H9 (cell line): ENCODE measurements around the gene EPHA3. TPM values are rescaled to one million over a fixed set of nuclear protein-coding genes. Genes with fewer than 3 reads are reported as not detected.

Experiments used
- DNase-seq: peaks from one replicate; pipeline ENCODE4 v3.0.0-alpha.2; 2017
- H2AFZ ChIP-seq: one replicate; pipeline ENCODE4 v1.6.1; 2013; ENCODE audit warnings: mild to moderate bottlenecking, low read length, control low read depth, moderate library complexity
- H2AK5ac ChIP-seq: 2 replicates; pipeline ENCODE4 v1.6.1; 2013; ENCODE audit warnings: low read length, control low read depth, mixed read lengths; ENCODE audit not compliant: insufficient read length
- H2BK120ac ChIP-seq: one replicate; pipeline ENCODE4 v1.6.1; 2013; ENCODE audit warnings: low read depth, mild to moderate bottlenecking, low read length, control low read depth, inconsistent platforms; ENCODE audit not compliant: poor library complexity, severe bottlenecking
- H2BK12ac ChIP-seq: 2 replicates; pipeline ENCODE4 v1.6.1; 2013; ENCODE audit warnings: low read length, control low read depth, mixed read lengths, low read depth; ENCODE audit not compliant: insufficient read length
- H2BK15ac ChIP-seq: 2 replicates; pipeline ENCODE4 v1.6.1; 2013; ENCODE audit warnings: low read depth, low read length, control low read depth
- H2BK20ac ChIP-seq: one replicate; pipeline ENCODE4 v1.6.1; 2013; ENCODE audit warnings: low read depth, mild to moderate bottlenecking, low read length, control low read depth, inconsistent platforms; ENCODE audit not compliant: poor library complexity, severe bottlenecking
- H2BK5ac ChIP-seq: 2 replicates; pipeline ENCODE4 v1.6.1; 2013; ENCODE audit warnings: low read length, control low read depth, mixed read lengths; ENCODE audit not compliant: insufficient read length
- H3K14ac ChIP-seq: 2 replicates; pipeline ENCODE4 v1.6.1; 2013; ENCODE audit warnings: low read length, control low read depth; ENCODE audit not compliant: insufficient read depth
- H3K18ac ChIP-seq: 2 replicates; pipeline ENCODE4 v1.6.1; 2013; ENCODE audit warnings: low read depth, mild to moderate bottlenecking, mixed read lengths, low read length, control low read depth; ENCODE audit not compliant: insufficient read length
- H3K23ac ChIP-seq: 2 replicates; pipeline ENCODE4 v1.6.1; 2013; ENCODE audit warnings: low read length, control low read depth, mixed read lengths, low read depth; ENCODE audit not compliant: insufficient read length
- H3K23me2 ChIP-seq: 2 replicates; pipeline ENCODE4 v1.6.1; 2013; ENCODE audit warnings: low read depth, mild to moderate bottlenecking, mixed read lengths, low read length, control low read depth; ENCODE audit not compliant: insufficient read length, poor library complexity, severe bottlenecking
- H3K27ac ChIP-seq: 2 replicates; pipeline ENCODE4 v1.5.1; 2013; ENCODE audit warnings: low read length, control low read depth, mixed read lengths, low read depth; ENCODE audit not compliant: insufficient read length
- H3K27me3 ChIP-seq: 2 replicates; pipeline ENCODE4 v1.6.1; 2013; ENCODE audit warnings: low read length, control low read depth, inconsistent platforms; ENCODE audit not compliant: insufficient read depth
- H3K4ac ChIP-seq: 2 replicates; pipeline ENCODE4 v1.6.1; 2013; ENCODE audit warnings: low read depth, mild to moderate bottlenecking, control low read depth, inconsistent platforms, low read length, moderate library complexity
- H3K4me1 ChIP-seq: 2 replicates; pipeline ENCODE4 v1.6.1; 2013; ENCODE audit warnings: low read length, control low read depth, inconsistent platforms; ENCODE audit not compliant: insufficient read depth
- H3K4me2 ChIP-seq: 2 replicates; pipeline ENCODE4 v1.6.1; 2013; ENCODE audit warnings: low read length, control low read depth, mixed read lengths; ENCODE audit not compliant: insufficient read length, insufficient read depth
- H3K56ac ChIP-seq: 2 replicates; pipeline ENCODE4 v1.6.1; 2013; ENCODE audit warnings: low read depth, mild to moderate bottlenecking, mixed read lengths, low read length, control low read depth; ENCODE audit not compliant: insufficient read length
- H3K79me1 ChIP-seq: 2 replicates; pipeline ENCODE4 v1.6.1; 2013; ENCODE audit warnings: low read depth, mild to moderate bottlenecking, moderate library complexity, low read length, control low read depth, inconsistent platforms; ENCODE audit not compliant: insufficient read depth, poor library complexity, severe bottlenecking
- H3K79me2 ChIP-seq: 2 replicates; pipeline ENCODE4 v1.6.1; 2013; ENCODE audit warnings: low read length, control low read depth, inconsistent platforms; ENCODE audit not compliant: insufficient read depth
- H3K9ac ChIP-seq: 2 replicates; pipeline ENCODE4 v1.6.1; 2013; ENCODE audit warnings: low read length, control low read depth, mixed read lengths; ENCODE audit not compliant: insufficient read length; ENCODE audit errors: extremely low read depth
- H3K9me3 ChIP-seq: one replicate; pipeline ENCODE4 v1.6.1; 2013; ENCODE audit warnings: low read depth, low read length, inconsistent platforms; ENCODE audit not compliant: control insufficient read depth
- H3T11ph ChIP-seq: one replicate; pipeline ENCODE4 v1.6.1; 2013; ENCODE audit warnings: mild to moderate bottlenecking, low read length, control low read depth, inconsistent platforms
- H4K20me1 ChIP-seq: one replicate; pipeline ENCODE4 v1.6.1; 2013; ENCODE audit not compliant: control insufficient read depth, insufficient read length, insufficient read depth
- H4K5ac ChIP-seq: 2 replicates; pipeline ENCODE4 v1.6.1; 2013; ENCODE audit warnings: low read depth, mild to moderate bottlenecking, mixed read lengths, low read length, control low read depth; ENCODE audit not compliant: insufficient read length
- H4K8ac ChIP-seq: replicated peaks from 2 replicates; pipeline ENCODE4 v1.6.1; 2013; ENCODE audit warnings: low read length, control low read depth, mixed read lengths, low read depth; ENCODE audit not compliant: insufficient read length
- H4K91ac ChIP-seq: 2 replicates; pipeline ENCODE4 v1.6.1; 2013; ENCODE audit warnings: low read depth, mild to moderate bottlenecking, moderate library complexity, mixed read lengths, low read length, control low read depth; ENCODE audit not compliant: insufficient read length
- H3K27ac Mint-ChIP-seq, 3 experiments: 2 replicates in 2 of 3; 3 replicates in 1 of 3; pipeline ENCODE4 v1.8.0; 2020 to 2021; ENCODE audit warnings: mixed read lengths in 3 of 3, mild to moderate bottlenecking in 1 of 3, moderate library complexity in 1 of 3
- H3K27me3 Mint-ChIP-seq: 2 replicates; pipeline ENCODE4 v1.8.0; 2021; ENCODE audit warnings: low read depth, mild to moderate bottlenecking, moderate library complexity, mixed read lengths
- H3K36me3 Mint-ChIP-seq, 3 experiments: 2 replicates in 2 of 3; 3 replicates in 1 of 3; pipeline ENCODE4 v1.8.0; 2020 to 2021; ENCODE audit warnings: low read depth in 3 of 3, mixed read lengths in 3 of 3; ENCODE audit not compliant: insufficient read depth in 1 of 3
- H3K4me1 Mint-ChIP-seq, 2 experiments: 2 replicates each; pipeline ENCODE4 v1.8.0; 2020; ENCODE audit warnings: mixed read lengths in 2 of 2
- H3K4me3 Mint-ChIP-seq, 2 experiments: 2 replicates in 1 of 2; 3 replicates in 1 of 2; pipeline ENCODE4 v1.8.0; 2020 to 2021; ENCODE audit warnings: mild to moderate bottlenecking in 2 of 2, mixed read lengths in 2 of 2, moderate library complexity in 1 of 2
- H3K9me3 Mint-ChIP-seq, 2 experiments: 2 replicates in 1 of 2; 3 replicates in 1 of 2; pipeline ENCODE4 v1.8.0; 2020; ENCODE audit warnings: mild to moderate bottlenecking in 2 of 2, mixed read lengths in 2 of 2, moderate library complexity in 1 of 2
- WGBS: extraction: QIAGEN DNeasy Blood & Tissue Kit; methylation state at CpG from one replicate; pipeline ENCODE4 v1.1.7; 2013; ENCODE audit warnings: missing lambda C conversion rate, low lambda C conversion rate, mixed read lengths; ENCODE audit not compliant: insufficient read length; ENCODE audit errors: extremely low coverage; 5-methylcytosine and 5-hydroxymethylcytosine counted together
- total RNA-seq: library from RNA; stranded (reverse); gene quantifications from 2 replicates; pipeline ENCODE4 v1.2.1, GENCODE V29; 2021
- TF ChIP-seq, protein P1 (sequence below): fragments of 200-600 bp; sonication (generic); conservative IDR thresholded peaks from 3 replicates; pipeline ENCODE4 v1.8.0; 2021; ENCODE audit warnings: antibody characterized with exemption, mild to moderate bottlenecking

The EPHA3 gene
- total RNA-seq, 1 experiment from 2014 or later: 0.66 TPM

DNA sequence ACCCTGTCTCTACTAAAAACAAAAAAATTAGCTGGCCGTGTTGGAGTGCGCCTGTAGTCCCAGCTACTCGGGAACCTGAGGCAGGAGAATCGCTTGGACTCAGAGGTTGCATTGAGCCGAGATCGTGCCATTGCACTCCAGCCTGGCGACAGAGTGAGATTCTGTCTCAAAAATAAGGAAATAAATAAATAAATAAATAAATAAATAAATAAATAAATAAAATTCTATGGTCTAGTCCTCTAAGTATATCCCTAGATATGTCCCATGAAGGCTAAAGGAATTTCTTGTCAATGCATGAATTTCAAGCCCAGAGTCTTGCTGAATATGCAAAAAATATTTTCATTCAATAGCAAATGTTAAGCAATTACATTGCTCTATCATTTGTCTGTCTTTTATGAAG, 149.0 kb downstream of the EPHA3 start:
- Histone ChIP-seq H2BK12ac (no peak overlapping the region), H3K23me2 (no peaks in the 10 kb centered on the region), H3K79me1 (no peaks in the 10 kb centered on the region), H2AFZ (no peak overlapping the region), H4K20me1 (no peaks in the 10 kb centered on the region), H3K4ac (no peak overlapping the region), H3K4me2 (no peak overlapping the region), H3K56ac (no peak overlapping the region), H3K9me3 (no peaks in the 10 kb centered on the region), H2BK5ac (no peak overlapping the region), H2AK5ac (no peak overlapping the region), H3K23ac (no peak overlapping the region), H3K79me2 (no peaks in the 10 kb centered on the region), H3T11ph (no peak overlapping the region), H3K27me3 (no peaks in the 10 kb centered on the region), H3K4me1 (no peaks in the 10 kb centered on the region; the same call in 1 of the 2 replicates), H3K9ac (no peak overlapping the region), H2BK15ac (no peak overlapping the region), H3K27ac (no peak overlapping the region), H4K91ac (no peak overlapping the region), H2BK20ac (no peak overlapping the region), H3K18ac (no peak overlapping the region), H4K8ac (no peak overlapping the region), H4K5ac (no peak overlapping the region), H3K14ac (no peak overlapping the region), H2BK120ac (no peak overlapping the region)
- Mint-ChIP-seq H3K27me3 (no peaks in the 10 kb centered on the region), H3K36me3 (no peaks in the 10 kb centered on the region; a peak in 1 of 7 replicates), H3K27ac (no peak overlapping the region), H3K4me1 (peaks cover 7 to 8% of the 10 kb centered on the region in 2 experiments), H3K9me3 (peaks cover 0 to 2% of the 10 kb centered on the region in 2 experiments; a peak in 1 of 5 replicates), H3K4me3 (no peak overlapping the region)
- DNase-seq: no peak
- TF ChIP-seq, protein P1, sequence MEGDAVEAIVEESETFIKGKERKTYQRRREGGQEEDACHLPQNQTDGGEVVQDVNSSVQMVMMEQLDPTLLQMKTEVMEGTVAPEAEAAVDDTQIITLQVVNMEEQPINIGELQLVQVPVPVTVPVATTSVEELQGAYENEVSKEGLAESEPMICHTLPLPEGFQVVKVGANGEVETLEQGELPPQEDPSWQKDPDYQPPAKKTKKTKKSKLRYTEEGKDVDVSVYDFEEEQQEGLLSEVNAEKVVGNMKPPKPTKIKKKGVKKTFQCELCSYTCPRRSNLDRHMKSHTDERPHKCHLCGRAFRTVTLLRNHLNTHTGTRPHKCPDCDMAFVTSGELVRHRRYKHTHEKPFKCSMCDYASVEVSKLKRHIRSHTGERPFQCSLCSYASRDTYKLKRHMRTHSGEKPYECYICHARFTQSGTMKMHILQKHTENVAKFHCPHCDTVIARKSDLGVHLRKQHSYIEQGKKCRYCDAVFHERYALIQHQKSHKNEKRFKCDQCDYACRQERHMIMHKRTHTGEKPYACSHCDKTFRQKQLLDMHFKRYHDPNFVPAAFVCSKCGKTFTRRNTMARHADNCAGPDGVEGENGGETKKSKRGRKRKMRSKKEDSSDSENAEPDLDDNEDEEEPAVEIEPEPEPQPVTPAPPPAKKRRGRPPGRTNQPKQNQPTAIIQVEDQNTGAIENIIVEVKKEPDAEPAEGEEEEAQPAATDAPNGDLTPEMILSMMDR: no peak
- no CpG with 5 or more reads among the region's 7 CpGs for WGBS
